PC-3 (cell line): Measurements from ENCODE around the gene RPL7L1.

Experiments
- EZH2 ChIP-seq: fragments of 300-600 bp; sonication (generic); IDR thresholded peaks from one replicate; pipeline ENCODE4 v1.6.1; 2017; ENCODE audit warnings: antibody characterized with exemption, mild to moderate bottlenecking, low read length; ENCODE audit not compliant: unreplicated experiment
- EZH2phosphoT487 ChIP-seq: fragments of 300-600 bp; sonication (generic); IDR thresholded peaks from 2 replicates; pipeline ENCODE4 v1.6.1; 2018; ENCODE audit warnings: mild to moderate bottlenecking, antibody characterized with exemption, low read length, borderline replicate concordance

- TF ChIP-seq EZH2 (no peak), EZH2phosphoT487 (no peak)
Observed at GRCh38 chr6:42928986-42929820, 49.8 kb downstream of the RPL7L1 start, which contains the start of gene CNPY3.
